Measurements from ENCODE around the gene DBP. TPM values are rescaled to one million over a fixed set of nuclear protein-coding genes. Genes with fewer than 3 reads are reported as not detected.
"Not testable (repeated sequence)": the region's sequence is repeated elsewhere in the genome, so short reads cannot be mapped to it uniquely, and the experiment has no call there.

The DBP gene
- total RNA-seq, 1 donor from 2014 or later = 4.9 TPM

DNA sequence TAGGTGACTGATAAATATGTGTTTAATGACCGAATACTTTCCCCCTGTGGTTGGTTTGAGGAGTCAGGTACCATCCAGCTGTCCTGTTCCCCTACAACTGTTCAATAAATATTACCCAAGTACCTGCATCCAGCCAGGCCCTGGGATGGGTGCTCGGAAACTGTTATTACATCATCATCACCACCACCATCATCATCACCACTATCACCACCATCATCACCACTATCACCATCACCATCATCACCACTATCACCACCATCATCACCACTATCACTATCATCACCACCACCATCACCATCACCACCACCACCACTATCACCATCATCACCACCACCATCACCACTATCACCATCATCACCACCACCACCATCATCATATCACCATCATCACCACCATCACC is 31.6 kb upstream of the DBP start:
- no peak for FAIRE-seq
- no peak for DNase-seq (ENCODE audit: low spot score in 2 of 2)

DNA sequence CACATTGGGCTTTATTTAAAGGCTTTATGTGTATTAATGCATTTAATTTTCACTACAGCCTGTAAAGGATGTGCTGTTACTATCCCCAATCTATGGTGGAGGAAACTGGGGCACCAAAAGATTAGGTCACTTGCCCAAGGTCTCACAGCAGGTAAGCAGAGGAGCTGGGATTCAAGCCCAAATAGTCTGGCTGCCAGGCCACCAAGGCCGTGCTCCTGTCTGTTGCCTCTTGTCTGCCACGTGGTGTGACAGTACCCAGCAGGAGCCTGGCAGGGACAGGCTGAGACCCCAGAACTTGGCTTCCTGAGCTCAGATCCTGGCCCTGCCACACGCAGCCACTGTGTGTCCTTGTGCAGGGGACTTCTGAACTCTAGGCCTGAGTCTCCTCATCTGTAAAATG is 31.2 kb upstream of the DBP start:
- no peak for FAIRE-seq
- DNase-seq (ENCODE audit: low spot score in 2 of 2) = no peak

DNA sequence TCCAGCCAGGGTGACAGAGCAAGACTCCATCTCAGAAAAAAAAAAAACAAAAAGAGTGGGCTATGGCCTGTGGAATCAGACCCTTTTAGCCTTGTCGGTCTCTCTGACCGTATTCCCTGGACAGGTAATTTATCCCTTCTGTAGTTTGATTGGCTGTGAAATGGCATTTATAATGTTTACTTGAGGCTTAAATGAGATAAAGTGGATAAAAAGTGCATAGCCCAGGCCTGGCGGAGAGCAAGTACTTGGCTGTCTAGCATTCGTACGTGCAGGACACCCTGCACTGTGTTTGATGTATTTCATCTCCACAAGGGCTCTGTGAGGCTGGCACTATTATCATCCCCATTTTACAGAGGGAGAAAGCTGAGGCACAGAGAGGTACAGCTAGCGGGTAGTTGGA is 28.6 kb upstream of the DBP start:
- no peak for FAIRE-seq
- no peak for DNase-seq (ENCODE audit: low spot score in 2 of 2)

DNA sequence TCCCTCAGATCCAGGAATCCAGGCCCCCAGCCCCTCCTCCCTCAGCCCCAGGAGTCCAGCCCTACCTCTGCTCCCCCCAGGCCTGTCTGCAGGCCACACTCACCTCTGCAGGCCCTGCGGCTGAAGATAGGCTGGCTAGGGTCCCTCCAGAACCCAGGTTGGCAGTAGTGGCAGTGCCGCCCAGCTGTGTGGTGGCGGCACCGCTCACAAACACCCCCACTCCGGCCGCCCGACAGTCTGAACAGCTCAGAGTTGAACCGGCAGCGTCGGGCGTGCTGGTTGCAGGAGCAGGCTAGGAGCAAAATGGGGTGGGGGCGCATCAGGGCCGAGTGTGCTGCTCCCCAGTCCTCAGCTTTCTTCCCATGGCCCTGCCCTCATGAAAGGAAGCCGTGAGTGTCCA is 27.3 kb upstream of the DBP start:
- no peak for DNase-seq (ENCODE audit: low spot score in 2 of 2)
- FAIRE-seq = no peak

DNA sequence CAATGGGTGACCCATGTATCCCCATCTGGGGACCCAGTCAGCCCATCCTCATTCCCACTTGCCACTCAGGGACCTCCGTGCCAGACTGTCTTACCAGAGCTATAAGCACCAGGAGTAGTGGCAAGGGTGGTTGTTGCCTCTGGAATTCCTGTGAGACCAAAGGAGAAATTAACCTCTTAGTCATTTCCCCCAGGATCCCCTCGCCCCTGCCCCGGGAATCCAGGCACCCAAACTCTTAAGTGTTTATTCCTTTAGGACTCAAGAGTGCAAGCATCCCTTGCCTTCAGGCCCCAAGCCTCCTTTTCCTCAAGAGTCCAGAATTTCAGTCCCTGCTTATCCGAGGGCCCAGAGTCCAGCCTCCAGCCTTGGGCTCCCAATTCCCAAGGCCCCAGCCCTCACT is 26.5 kb upstream of the DBP start:
- FAIRE-seq = no peak
- DNase-seq (ENCODE audit: low spot score in 2 of 2) = no peak

DNA sequence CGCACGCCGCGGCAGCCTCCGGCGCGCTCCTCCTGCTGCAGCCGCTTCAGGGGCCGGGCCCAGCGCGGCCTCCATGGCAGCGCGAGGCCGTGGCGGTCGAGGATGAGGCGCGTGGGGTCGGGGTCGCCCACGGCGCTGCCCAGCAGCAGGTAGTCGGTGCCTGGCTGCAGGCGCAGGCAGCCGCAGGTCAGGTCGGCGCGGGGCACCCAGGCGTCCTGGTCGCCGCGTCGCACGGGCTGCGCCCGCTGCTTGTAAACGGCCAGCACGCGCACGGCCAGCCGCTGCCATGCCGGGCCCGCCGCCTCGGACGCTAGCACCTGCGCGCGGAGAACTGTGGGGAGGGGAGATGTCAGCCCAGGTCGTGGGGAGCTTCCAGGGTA is 24.5 kb upstream of the DBP start:
- FAIRE-seq (no peak), DNase-seq (ENCODE audit: low spot score in 2 of 2) (no peak)

DNA sequence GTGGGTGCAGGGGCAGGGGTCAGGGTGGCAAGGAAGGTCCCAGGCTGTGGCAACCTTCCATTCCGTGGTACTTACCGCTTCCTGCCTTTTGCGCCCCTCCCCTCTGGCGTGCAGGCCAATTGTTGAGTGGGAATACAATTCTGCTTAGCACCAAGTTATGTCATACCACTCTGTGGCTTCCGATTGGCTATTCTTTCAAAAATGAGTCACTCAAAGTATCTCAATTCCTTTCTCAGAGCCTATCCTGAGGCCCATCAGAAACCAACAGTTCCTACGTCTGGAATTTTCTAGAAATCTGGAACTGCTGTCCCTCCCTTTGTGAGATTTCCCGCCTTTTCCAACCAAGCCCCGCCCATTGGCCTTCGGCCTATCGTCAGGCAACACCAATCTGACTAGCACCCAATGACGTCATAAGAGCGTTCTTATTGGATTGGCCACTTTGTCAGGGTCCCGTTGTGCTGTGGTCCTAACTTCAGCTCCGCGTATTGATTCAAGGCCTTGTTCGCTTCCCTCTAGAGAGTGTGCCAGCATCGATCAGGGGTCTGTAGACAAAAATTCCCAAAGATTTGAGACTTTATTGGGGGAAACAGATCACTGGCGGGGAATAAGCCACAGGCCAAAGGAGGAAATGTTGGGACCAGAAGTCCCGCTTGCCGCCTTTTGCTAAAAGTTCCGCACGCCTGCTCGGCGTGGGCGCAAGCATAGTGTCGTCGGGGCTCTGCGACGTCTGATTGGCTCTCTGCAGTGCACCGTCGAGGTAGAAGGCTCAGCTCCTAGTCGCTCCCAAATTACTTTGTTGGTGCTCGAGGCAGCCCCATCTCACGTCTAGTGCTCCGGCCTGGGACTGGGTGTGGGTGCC is 23.9 kb upstream of the DBP start:
- DNase-seq (ENCODE audit: low spot score in 2 of 2) (peak; percentile 90 to 98), FAIRE-seq (no peak)

DNA sequence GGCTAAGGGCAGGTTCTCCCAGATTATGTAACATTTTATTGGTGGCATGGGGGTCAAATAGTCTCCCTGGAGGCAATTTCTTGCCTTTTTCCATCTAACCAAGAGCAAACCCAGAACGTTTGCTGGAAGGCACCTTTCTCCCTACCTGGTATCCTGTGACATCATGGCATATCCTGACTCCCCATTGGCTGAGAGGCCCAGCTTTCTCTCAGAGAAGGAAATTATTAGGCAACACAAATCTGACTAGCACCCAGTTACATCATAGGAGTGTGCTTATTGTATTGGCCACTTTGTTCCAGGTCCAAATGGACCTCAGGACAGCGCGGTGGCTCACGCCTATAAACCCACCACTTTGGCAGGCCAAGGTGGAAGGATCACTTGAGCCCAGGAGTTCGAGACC is 22.6 kb upstream of the DBP start:
- FAIRE-seq = no peak
- peak in 1 of 2 donors; percentile 29 for DNase-seq (ENCODE audit: low spot score in 2 of 2)

DNA sequence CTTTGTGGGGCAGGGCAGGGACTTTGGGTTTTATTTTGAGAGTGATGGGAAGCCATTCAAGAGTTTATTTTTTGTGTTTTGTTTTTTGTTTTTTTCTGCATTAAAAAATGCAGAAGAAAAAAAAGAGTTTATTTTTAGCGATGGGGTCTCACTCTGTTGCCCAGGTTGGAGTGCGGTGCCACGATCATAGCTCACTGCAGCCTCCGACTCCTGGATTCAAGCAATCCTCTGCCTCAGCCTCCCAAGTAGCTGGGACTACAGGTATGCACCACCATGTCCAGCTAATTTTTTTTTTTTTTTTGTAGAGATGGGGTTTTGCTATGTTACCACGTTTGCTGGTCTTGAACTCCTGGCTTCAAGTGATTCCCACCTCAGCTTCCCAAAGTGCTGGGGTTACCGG is 21.3 kb upstream of the DBP start:
- DNase-seq (ENCODE audit: low spot score in 2 of 2) = no peak
- FAIRE-seq = no peak

DNA sequence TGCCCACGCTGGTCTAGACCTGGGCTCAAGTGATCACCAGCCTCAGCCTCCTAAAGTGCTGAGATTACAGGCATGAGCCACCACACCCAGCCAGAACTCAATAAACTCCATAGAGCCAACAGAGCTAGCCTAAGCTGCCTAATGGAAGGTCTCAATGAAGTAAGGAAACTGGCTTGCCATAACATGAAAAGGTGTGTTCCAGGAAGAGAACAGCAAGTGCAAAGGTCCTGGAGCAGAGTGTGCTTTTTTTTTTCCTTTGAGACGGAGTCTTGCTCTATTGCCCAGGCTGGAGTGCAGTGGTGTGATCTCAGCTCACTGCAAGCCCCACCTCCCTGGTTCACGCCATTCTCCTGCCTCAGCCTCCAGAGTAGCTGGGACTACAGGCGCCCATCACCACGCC is 20.6 kb upstream of the DBP start:
- FAIRE-seq; DNase-seq (ENCODE audit: low spot score in 2 of 2): not testable (repeated sequence)

DNA sequence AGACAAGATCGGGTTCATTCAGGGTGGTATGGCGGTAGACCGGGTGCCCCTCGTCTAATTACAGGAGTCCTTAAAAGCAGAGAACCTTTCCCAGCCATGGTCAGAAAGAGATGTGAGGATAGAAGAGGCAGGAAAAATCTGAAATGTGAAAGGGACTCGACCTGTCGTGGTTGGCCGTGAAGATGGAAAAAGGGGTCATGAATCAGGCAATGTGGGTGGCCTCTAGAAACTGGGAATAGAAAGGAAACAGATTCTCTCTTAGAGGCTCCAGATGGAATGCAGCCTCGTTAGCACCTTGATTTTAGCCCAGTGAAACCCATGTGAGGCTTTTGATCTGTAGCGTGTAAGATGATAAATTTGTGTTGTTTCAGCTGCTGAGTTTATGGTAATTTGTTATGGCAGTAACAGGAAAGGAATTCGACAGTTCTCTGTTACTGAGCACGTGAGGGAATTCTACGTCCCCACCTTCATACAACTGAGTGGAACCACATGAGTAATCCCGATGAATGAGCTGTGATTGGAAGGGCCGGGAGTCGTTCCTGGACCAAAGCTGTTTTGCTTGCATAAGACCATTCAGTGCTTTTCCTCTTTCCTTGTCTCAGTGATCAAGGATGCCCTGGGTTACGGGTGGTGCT is 19.8 kb upstream of the DBP start:
- FAIRE-seq (no peak), DNase-seq (ENCODE audit: low spot score in 2 of 2) (no peak)

DNA sequence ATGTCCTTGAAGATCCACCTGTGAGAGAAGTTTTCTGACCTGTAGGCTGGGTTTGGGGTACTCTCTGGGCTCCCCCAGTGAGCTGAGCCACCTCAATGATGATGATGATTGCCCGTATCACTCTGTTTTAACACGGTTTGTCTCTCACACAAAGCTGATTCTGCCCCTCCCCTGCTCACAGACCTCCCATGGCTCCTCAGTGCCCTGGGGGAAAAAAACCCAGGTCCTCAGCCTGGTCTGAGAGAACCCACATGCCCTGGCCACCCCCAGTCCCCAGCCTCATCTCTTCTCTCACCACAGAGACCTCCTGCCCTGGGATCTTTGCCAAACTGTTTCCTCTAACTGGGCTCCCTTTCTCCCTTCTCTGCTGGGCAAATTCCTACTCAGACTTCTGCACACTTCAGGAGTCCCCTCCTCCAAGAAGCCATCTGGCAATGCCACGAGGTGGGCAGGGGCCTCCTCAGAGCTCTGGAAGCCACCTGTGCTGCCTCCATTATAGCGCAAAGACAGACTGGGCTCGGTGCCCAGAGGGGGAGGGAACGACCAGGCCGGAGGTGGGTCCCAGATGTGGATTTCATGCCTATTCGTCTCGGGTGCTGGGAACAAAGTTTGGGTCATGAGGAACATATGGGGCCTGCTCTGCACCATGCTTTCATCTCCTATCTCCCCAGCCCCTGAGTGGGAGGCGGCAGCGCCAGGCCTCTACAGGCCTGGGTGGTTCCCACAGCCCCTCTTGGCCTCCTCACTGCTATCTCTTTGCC is 17.3 kb upstream of the DBP start:
- FAIRE-seq (no peak), DNase-seq (ENCODE audit: low spot score in 2 of 2) (no peak)

DNA sequence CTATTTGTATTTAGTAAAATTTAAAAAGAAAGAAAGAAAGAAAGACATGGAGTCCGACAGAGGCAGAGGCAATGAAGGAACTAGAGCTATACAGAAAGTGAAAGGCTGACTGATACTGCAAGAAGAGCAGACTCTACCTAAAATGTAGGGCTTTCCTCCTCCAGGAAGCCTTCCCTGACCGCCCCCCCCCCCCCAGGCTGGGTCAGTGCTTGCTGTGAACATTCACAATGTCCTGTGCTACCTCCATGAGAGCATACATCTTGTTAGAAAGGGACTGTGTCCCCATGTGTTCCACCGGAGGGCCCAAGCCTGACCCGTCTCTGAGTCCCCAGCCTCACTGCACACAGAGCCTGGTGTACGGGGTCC is 14.5 kb upstream of the DBP start:
- no peak for FAIRE-seq
- DNase-seq (ENCODE audit: low spot score in 2 of 2) = no peak

DNA sequence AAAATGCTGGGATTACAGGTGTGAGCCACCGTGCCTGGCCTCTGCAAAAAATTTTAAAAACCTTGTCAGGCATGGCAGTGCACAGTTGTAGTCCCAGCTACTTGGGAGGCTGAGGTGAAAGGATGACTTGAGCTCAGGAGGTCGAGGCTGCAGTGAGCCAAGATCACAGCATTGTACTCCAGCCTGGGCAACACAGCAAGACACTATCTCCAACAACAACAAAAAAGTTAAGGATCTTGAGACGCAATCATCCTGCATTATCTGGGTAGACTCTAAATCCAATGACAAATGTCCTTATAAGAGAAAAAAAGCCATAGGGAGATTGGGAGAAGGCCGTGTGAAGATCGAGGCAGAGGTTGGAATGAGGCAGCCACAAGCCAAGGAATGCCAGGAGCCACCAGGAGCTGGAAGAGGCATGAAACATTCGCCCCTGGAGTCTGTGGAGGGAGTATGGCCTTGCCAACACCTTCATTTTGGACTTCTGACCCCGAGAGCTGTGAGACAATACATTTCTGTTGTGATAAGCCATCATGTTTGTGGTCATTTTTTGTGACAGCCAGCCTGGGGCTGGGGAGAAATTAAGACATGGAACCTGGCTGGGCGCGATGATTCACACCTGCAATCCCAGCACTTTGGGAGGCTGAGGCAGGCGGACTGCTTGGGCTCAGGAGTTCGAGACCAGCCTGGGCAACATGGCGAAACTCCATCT is 13.9 kb upstream of the DBP start:
- DNase-seq (ENCODE audit: low spot score in 2 of 2) = no peak
- FAIRE-seq = no peak

DNA sequence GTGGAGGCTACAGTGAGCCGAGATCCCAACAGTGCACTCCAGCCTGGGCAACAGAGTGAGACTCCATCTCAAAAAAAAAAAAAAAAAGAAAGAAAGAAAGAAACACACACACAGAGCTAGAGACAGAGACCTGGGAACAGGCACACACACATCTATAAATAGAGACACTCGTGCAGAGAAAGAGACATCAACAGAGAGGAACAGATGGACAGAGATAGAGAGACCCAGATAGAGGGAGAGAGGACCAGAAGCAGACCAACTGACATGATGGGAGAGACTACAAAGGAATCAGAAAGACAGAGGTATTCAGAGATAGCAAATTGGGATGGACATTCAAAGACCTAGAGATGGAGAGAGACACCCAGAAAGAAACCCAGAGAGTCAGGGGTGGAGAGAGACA is 11.0 kb upstream of the DBP start:
- DNase-seq (ENCODE audit: low spot score in 2 of 2) (no peak), FAIRE-seq (no peak)

DNA sequence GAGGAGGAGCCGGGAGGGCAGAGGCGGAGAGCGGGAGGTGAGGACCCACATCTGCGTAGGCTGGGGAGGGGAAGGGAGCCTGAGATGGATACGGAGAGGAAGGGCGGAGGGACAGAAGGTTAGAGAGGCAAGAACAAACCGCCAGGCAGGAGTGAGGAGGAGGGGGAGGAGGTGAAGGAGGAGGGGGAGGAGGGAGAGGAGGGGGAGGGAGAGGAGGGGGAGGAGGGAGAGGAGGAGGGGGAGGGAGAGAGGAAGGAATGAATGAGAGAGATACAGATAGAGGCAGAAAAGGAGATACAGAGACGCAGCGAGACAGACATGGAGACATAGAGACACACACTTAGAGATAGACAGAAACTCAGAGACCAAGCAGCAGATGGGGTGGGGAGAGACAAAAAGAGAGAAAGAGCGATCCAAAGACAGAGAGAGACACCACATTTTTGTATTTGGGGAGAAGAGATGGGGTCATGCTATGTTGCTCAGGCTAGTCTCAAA is 9.6 kb upstream of the DBP start:
- DNase-seq (ENCODE audit: low spot score in 2 of 2) (peak in 1 of 2 donors; percentile 24), FAIRE-seq (no peak)

DNA sequence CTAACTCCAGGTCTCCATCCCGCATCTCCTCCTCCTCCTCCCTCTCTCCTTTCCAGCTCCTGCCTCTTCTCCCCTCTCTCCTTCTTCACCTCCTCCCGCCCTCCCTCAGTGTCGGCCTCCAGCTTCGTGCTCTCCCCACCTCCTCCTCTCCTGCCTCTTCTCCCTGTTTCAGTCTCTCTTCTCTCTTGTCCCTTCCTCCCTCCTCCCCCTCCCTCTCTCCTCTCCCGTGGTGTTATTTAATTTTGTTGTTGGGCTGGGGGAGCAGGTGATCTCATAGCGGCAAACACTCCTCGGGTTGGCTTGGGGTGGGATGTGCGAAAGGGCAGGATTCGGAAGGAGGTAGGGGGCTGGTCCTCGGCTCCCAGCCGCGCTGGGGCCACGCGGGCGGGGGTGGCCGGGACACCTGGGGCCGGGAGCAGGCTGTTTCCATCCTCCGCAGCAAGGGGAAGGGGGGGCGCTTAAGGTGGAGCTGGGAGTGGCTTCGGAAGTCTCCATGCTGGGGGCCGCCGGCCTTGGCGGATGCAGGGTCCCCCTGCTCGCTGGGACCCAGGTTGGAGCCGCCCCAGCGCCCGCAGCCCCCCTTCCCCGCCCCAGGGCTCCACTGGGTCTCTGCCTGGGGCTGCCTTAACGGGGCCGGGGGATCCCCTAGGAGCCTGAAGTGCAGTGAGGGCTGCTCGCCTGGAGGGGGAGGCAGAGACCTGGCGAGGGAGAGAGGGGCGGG is 9.0 kb upstream of the DBP start, which contains the start of gene CA11:
TSS of gene CA11 (minus strand) at position 187 of the 721 bp plus-strand sequence. CDS start 555 bp downstream, outside the sequence.
- DNase-seq (ENCODE audit: low spot score in 2 of 2) (peak; percentile 83 to 91), FAIRE-seq (no peak)

DNA sequence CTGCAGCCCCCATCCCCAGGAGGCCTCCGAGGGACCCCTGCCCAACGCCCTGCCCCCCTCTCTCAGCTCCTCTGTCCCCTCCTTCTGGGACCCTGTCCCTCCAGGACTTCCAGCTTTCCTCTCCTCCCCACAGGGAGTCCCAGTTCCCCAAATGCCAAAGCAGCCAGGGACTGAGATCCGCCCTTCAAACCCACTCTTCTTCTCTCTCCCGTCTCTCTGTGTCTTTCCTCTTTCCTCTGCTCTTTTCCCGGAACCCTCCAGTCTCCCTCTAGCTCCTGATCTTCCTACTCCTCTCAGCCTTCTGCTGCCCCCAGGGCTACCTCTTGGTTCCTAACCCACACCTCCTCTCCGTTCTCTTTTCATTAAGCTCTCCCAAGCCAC is 8.4 kb upstream of the DBP start:
- DNase-seq (ENCODE audit: low spot score in 2 of 2) (peak in 1 of 2 donors; percentile 44), FAIRE-seq (no peak)

DNA sequence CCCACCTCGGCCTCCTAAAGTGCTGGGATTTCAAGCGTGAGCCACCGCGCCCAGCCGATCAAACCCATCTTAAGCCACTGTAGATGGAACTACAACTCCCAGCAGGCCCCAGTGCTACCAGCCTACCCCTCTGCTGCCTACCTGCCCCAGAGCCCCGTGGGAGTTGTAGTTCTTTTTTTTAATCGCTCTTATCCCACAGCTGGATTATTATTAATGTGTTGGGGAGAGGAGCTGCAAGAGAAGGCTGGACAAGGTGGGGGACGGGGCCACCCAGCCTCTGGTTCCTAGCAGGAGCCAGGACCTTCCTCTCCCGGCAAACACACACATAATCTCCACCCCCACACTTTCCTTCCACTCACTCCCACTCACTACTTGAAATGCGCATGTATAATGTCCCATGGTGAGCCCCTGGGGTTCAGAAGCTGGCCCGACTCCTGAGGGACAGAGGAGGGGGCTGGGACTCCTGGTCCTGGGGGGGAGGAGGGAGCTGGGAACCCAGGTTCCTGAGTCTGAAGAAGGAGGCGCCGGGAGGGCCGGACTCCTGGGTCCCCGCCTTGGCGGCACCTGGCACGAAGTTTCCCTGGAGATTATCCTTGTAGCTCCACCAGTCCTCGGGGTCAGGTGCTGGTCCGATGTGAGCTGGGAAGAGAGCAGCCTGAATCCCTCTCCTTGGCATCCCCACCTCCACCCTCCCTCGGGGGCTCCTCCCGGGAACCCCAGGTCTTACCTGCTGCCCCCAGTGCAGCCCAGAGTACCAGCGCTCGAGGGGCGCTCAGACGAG is 7.8 kb upstream of the DBP start:
- DNase-seq (ENCODE audit: low spot score in 2 of 2) (peak; percentile 70 to 80), FAIRE-seq (no peak)
